ENCODE data around the gene VWA8.
"Not testable (repeated sequence)": the region's sequence is repeated elsewhere in the genome, so short reads cannot be mapped to it uniquely, and the experiment has no call there.

Gene VWA8

DNA sequence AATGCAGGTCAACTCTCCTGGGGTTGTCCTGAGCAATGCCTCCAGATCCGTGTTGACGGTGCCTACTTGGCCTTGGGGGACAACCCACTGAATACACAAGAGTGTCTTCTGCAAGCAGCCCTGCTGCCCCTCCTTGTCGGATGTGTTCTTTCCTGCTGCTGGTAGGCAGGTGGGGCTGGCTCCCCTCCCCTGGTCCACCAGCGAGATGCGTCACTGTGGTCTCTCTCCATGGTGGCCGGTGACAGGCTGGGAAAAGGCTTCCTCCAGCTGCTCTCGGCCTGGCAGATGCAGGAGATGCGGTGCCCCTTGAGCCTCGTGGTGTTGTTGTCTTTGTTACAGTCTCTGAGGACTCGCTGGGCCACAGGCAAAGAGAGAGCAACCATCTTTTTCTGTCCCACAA is 418.6 kb downstream of the VWA8 start:
- no peak for DNase-seq (ENCODE audit: low read depth in 4 of 4, low spot score in 1 of 4)

DNA sequence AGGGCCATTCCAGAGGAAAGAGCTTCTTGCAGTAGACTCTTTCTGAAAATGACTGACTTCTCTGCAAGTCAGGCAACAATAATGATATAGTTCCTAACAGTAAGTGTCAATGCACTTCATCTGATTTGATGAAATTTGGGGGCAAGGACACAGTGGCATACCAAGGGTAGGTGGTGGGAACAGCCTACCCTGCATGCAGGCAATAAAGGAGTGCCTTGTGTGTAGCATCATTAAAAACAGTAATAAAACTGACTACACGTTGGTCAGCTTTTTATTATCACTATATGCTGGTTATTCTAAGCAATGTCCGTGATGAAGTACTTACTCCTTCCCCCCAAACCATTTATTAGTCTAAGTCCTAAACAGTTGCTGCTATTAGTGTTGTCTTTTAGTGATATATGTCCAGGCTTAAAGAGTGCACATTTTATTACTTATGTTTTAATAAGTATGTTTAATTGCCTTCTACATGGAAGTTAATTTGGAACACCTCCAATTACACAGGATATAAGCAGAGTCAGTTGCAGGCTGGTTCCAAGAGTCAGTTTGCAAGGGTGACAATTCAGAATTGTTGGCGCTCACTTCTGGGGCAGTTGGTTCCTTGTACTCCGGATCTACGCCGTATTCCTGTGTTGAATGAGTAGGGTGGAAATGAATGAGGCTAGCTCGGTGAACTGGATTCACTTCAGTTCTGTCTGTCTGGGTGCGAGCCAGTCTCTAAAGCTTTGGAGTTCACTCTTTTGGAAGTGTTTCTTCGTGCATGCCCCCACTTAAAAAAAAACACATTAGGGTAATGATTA is 419.6 kb downstream of the VWA8 start:
- no peak for DNase-seq (ENCODE audit: low read depth in 4 of 4, low spot score in 1 of 4)

DNA sequence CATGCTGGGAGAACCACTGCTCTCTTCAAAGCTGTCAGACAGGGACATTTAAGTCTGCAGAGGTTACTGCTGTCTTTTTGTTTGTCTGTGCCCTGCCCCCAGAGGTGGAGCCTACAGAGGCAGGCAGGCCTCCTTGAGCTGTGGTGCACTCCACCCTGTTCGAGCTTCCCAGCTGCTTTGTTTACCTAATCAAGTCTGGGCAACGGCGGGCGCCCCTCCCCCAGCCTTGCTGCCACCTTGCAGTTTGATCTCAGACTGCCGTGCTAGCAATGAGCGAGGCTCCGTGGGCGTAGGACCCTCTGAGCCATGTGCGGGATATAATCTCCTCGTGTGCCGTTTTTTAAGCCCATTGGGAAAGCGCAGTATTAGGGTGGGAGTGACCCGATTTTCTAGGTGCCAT is 420.7 kb downstream of the VWA8 start:
- not testable (repeated sequence) for DNase-seq (ENCODE audit: low read depth in 4 of 4, low spot score in 1 of 4)

DNA sequence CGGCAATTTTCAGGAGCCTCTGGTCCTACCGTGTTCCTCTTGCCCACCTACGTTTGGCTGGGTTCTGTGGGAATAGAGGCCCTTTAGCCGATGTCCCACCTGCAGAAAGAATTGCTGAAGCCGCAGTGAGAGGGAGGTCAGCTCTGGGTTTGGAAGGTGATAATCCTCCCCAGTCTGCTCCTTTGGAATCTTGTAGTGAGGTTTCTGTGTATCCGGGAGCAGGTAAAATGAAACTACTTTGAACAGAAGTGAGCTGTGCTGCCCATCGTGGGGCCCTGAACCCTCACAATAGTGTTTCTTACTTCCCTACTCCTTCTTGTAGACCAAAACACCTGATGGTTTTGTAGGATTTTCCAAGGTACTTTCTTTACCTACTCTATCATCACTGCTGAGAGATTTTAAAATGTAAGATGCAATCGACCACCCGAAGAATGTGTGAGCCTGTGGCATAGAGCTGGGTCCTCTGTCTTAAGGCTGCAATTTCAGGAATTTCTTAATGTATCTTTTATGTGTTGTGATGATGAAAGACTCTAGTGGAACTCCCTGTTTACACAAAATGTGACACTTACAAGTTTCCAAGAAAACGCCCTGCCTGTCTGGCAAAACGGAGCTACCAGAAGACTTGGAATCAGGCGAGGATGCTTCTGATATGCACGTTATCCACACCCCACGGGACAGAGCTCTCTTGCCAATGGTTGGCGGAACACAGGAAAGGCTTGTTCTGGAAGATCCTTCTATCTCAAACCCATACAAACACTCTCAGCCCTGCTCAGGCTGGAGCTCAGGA is 427.4 kb downstream of the VWA8 start:
- DNase-seq (ENCODE audit: low read depth in 4 of 4, low spot score in 1 of 4) = no peak

DNA sequence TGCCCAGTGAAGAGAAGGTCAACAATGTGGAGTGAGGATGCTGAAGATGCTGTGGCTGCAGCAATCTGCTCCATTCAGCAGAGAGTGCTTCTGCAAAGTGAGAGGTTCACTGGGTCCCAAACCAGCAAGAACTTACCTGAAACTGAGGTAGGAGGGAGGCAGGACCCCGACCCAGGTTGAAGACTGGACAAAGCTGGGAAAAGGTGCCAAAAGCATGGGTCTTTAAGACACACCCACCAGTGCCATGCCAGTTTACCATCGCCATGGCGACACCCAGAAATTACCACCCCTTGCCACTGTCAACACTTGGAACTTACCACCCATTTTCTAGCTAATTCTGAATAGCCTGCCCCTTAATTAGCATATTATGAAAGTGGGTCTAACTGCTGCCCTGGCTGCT is 432.9 kb downstream of the VWA8 start:
- DNase-seq (ENCODE audit: low read depth in 4 of 4, low spot score in 1 of 4) = no peak

DNA sequence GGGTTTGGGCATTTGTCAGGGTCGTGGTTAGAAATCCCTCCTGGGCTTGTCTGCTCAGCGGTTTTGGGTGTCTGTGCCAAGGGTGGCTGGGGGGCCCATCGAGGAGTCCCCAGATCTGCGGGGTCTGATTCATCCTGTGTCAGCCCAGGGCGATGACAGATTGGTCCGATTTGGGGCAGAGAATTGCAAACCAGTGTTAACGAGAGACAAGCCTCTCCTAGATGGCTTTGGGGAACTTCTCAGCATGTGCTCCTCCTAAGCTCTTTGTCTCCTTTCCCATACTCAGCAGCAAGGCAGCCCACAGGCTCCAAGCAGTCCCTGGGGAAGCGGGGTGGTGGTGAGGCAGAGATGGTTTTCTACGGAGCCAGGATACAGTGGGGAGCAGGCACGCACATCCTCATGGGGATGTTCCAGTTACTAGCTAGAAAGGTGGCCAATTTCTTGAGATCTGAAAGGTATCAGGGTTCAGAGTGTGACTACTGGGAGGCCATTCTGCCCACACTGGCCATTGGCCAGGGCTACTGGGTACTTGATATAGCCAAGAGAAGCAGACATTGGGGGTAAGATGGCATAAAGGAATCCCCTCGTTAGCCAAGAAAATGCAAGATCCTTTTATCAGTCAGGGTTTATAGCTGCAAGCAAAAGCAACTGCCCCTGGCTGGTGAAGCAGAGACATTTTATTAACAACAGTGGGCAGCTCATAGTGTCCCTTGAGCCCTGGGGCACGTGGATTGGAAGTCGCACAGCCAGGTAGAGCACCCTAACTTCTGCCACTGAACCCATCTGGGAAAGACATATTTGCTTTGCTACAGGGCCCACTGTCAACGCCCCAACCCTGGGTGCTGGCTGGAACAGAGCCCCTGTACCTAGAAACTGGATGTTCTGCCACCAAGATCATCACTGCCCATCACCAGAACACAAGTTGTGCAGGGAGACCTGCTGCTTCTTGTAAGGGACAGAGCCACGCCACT is 440.0 kb downstream of the VWA8 start:
- DNase-seq (ENCODE audit: low read depth in 4 of 4, low spot score in 1 of 4) = no peak

DNA sequence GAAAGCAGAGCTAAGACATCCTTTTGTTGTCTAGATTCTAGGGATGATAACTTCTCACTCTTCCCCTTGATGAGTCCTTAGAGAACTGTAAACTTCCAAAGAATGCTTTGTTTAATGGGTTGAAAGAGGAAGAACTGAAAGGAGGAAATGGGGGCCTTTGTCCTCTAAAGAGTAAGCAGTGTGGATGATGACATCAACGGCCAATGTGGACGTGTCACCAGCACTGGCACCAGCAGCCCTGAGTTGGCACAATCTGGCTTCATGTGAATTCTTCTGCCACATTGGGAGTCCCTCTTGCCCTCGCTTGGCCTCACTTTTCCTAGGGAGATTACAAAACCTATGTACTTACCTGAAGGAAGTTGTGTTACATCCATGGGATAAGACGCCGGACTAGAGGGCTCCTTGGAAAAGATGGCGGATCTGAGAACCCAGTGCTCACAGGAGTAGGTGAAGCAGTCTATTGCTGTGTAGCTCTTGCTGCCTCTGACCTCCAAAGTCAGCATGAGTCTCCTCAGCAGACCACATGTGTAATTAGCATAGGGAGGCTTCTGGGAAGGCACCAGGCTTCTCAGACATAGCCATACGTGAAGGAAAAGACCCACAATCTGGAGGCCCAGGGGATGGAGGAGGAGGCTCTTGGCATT is 440.8 kb downstream of the VWA8 start:
- no peak for DNase-seq (ENCODE audit: low read depth in 4 of 4, low spot score in 1 of 4)

All from stimulated activated CD4-positive, alpha-beta T cell treated with anti-CD3 and anti-CD28 coated beads, Interleukin-1b, Interleukin-23, amount 100 ng/mL, for 24 hours (primary cell).